Measurements from ENCODE around the gene TTC28. TPM values are rescaled to one million over a fixed set of nuclear protein-coding genes. Genes with fewer than 3 reads are reported as not detected.

TTC28 gene
- total RNA-seq, 1 experiment from 2014 or later, result not detected

- BruUV-seq (replicated peaks), result no TSS peak
- Mint-ChIP-seq H3K9me3 (ENCODE audit: unreplicated experiment) (no peaks in the 10 kb centered on the region), H3K4me3 (ENCODE audit: unreplicated experiment) (no peak overlapping the region), H3K27ac (ENCODE audit: low read depth, unreplicated experiment) (no peak overlapping the region), H3K4me1 (ENCODE audit: insufficient read depth, unreplicated experiment) (peaks cover 2% of the 10 kb centered on the region), H3K27me3 (ENCODE audit: insufficient read depth, unreplicated experiment) (no peaks in the 10 kb centered on the region), H3K36me3 (ENCODE audit: insufficient read depth, unreplicated experiment) (no peaks in the 10 kb centered on the region)
- intact Hi-C loops (cut with micrococcal nuclease), result no loop called here
- no peak for DNase-seq (ENCODE audit: unreplicated experiment)
- ChIA-PET POLR2A (interaction anchor here (0.7 to 1.2 kb wide), 2 partner anchors 107 to 448 kb away, joined by 3 to 4 read pairs; no protein-coding TSS in a partner anchor), CTCF (interaction anchor here (0.6 to 3.7 kb wide), 11 partner anchors 23 to 626 kb away, joined by 3 to 25 read pairs (median 3); no protein-coding TSS in a partner anchor)
- no peak for TF ChIP-seq CTCF (IDR thresholded peaks at IDR 0.05; ENCODE audit: unreplicated experiment)
Observed at GRCh38 chr22:28014211-28015045, 665.2 kb downstream of the TTC28 start.

- DNase-seq (ENCODE audit: unreplicated experiment), result no peak
- H3K27me3 Mint-ChIP-seq (ENCODE audit: insufficient read depth, unreplicated experiment), result no peaks in the 10 kb centered on the region
- CTCF ChIA-PET, result interaction anchor here (0.7 to 3.7 kb wide), 3 partner anchors 126 to 587 kb away, joined by 3 to 25 read pairs (median 3); no protein-coding TSS in a partner anchor
- H3K27ac Mint-ChIP-seq (ENCODE audit: low read depth, unreplicated experiment), result no peak overlapping the region
- no peak overlapping the region for H3K4me3 Mint-ChIP-seq (ENCODE audit: unreplicated experiment)
- BruUV-seq (replicated peaks), result no TSS peak
- H3K4me1 Mint-ChIP-seq (ENCODE audit: insufficient read depth, unreplicated experiment), result no peaks in the 10 kb centered on the region
- no peaks in the 10 kb centered on the region for H3K36me3 Mint-ChIP-seq (ENCODE audit: insufficient read depth, unreplicated experiment)
- H3K9me3 Mint-ChIP-seq (ENCODE audit: unreplicated experiment), result no peaks in the 10 kb centered on the region
- POLR2A ChIA-PET, result interaction anchor here (1.2 kb wide), 1 partner anchor 106 kb away, joined by 4 read pairs; no protein-coding TSS in a partner anchor
- TF ChIP-seq CTCF (IDR thresholded peaks at IDR 0.05; ENCODE audit: unreplicated experiment), result no peak
- intact Hi-C loops (cut with micrococcal nuclease), result no loop called here
Observed at GRCh38 chr22:28013611-28014010, 666.0 kb downstream of the TTC28 start.

- H3K4me3 Mint-ChIP-seq (ENCODE audit: unreplicated experiment), result no peak overlapping the region
- H3K36me3 Mint-ChIP-seq (ENCODE audit: insufficient read depth, unreplicated experiment), result no peaks in the 10 kb centered on the region
- H3K27me3 Mint-ChIP-seq (ENCODE audit: insufficient read depth, unreplicated experiment), result no peaks in the 10 kb centered on the region
- no peaks in the 10 kb centered on the region for H3K9me3 Mint-ChIP-seq (ENCODE audit: unreplicated experiment)
- H3K4me1 Mint-ChIP-seq (ENCODE audit: insufficient read depth, unreplicated experiment), result no peaks in the 10 kb centered on the region
- ChIA-PET POLR2A (no interaction called here), CTCF (interaction anchor here (1.0 to 5.8 kb wide), 4 partner anchors 126 to 1257 kb away, joined by 3 to 64 read pairs (median 4); no protein-coding TSS in a partner anchor)
- intact Hi-C loops (cut with micrococcal nuclease), result no loop called here
- no peak for DNase-seq (ENCODE audit: unreplicated experiment)
- TF ChIP-seq CTCF (IDR thresholded peaks at IDR 0.05; ENCODE audit: unreplicated experiment), result no peak
- no TSS peak for BruUV-seq (replicated peaks)
- no peak overlapping the region for H3K27ac Mint-ChIP-seq (ENCODE audit: low read depth, unreplicated experiment)
Observed at GRCh38 chr22:28012832-28013460, 666.7 kb downstream of the TTC28 start.

GRCh38 chr22:28009272-28009827, 670.3 kb downstream of the TTC28 start:
- CTCF ChIA-PET, result interaction anchor here (0.6 to 5.8 kb wide), 4 partner anchors 10 to 128 kb away, joined by 4 to 64 read pairs (median 6); no protein-coding TSS in a partner anchor
- Mint-ChIP-seq H3K36me3 (ENCODE audit: insufficient read depth, unreplicated experiment) (no peaks in the 10 kb centered on the region), H3K27ac (ENCODE audit: low read depth, unreplicated experiment) (no peak overlapping the region), H3K27me3 (ENCODE audit: insufficient read depth, unreplicated experiment) (no peaks in the 10 kb centered on the region), H3K4me1 (ENCODE audit: insufficient read depth, unreplicated experiment) (no peaks in the 10 kb centered on the region), H3K9me3 (ENCODE audit: unreplicated experiment) (no peaks in the 10 kb centered on the region), H3K4me3 (ENCODE audit: unreplicated experiment) (no peak overlapping the region)
- TF ChIP-seq CTCF (IDR thresholded peaks at IDR 0.05; ENCODE audit: unreplicated experiment), result peak; percentile 97
- DNase-seq (ENCODE audit: unreplicated experiment), result peak; percentile 73
- POLR2A ChIA-PET, result interaction anchor here (1.0 kb wide), 2 partner anchors 90 to 128 kb away, joined by 3 to 5 read pairs; partner anchors contain the start of gene PITPNB
- intact Hi-C loops (cut with micrococcal nuclease), result loop anchor here (1.0 to 10.0 kb wide), 7 partner anchors 89 to 1331 kb away; partner anchors contain the start of gene MN1
- BruUV-seq (replicated peaks), result no TSS peak
